NB4 (cell line): ENCODE results near the gene CDC14C.

Experiments used
- DNase-seq: peaks from one replicate; pipeline ENCODE4 v3.0.0; 2010; ENCODE audit warnings: low read depth
- H3K4me3 ChIP-seq: one replicate; pipeline ENCODE4 v1.5.1; 2011; ENCODE audit warnings: mild to moderate bottlenecking, low read depth, low read length, moderate library complexity
- MYC ChIP-seq: IDR thresholded peaks from 2 replicates; pipeline ENCODE4 v1.6.1; 2011; ENCODE audit warnings: low read depth, low read length
- POLR2A ChIP-seq: IDR thresholded peaks from 2 replicates; pipeline ENCODE4 v1.6.1; 2011; ENCODE audit warnings: mild to moderate bottlenecking; ENCODE audit not compliant: insufficient read length; ENCODE audit errors: extremely low read depth
- TF ChIP-seq, protein P1 (sequence below): IDR thresholded peaks from one replicate; pipeline ENCODE4 v1.5.1; 2012; ENCODE audit warnings: low read depth, low read length
- TF ChIP-seq, protein P2 (sequence below): IDR thresholded peaks from 2 replicates; pipeline ENCODE4 v1.6.1; 2011; ENCODE audit warnings: low read depth, low read length

The CDC14C gene

DNA sequence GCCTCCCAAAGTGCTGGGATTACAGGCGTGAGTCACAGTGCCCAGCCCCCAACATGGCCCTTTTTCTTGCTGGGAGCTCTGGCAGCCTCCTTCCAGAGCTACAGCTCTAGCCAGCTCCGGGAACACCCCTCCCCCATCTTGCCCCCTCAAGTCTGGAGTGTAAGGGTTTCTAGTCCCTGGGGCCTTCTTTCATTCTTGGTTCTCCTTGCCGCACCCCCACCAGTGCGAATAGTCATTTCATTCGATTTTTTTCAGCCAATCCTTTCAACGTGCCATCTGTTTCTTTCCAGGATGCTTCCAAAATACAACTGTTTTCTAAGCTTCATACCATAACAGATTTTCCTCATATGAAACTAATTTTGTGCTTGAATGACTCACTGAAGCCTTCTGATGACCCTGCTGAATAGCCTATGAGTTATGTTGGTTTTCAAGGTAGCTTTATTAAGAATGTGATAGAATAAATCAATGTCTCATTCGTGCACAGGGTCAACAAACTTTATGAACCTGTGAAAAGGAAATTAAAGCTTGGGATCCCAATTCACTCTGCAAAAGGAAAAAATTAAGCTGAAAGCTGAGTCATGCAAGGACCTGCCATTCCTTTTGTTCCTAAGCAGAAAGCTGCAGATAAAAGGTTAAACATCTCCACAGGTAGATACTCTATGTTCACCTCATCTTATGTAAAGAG is 38.6 kb downstream of the CDC14C start:
- no peak overlapping the region for H3K4me3 ChIP-seq
- TF ChIP-seq MYC (no peak), POLR2A (no peak)
- TF ChIP-seq, protein P1, sequence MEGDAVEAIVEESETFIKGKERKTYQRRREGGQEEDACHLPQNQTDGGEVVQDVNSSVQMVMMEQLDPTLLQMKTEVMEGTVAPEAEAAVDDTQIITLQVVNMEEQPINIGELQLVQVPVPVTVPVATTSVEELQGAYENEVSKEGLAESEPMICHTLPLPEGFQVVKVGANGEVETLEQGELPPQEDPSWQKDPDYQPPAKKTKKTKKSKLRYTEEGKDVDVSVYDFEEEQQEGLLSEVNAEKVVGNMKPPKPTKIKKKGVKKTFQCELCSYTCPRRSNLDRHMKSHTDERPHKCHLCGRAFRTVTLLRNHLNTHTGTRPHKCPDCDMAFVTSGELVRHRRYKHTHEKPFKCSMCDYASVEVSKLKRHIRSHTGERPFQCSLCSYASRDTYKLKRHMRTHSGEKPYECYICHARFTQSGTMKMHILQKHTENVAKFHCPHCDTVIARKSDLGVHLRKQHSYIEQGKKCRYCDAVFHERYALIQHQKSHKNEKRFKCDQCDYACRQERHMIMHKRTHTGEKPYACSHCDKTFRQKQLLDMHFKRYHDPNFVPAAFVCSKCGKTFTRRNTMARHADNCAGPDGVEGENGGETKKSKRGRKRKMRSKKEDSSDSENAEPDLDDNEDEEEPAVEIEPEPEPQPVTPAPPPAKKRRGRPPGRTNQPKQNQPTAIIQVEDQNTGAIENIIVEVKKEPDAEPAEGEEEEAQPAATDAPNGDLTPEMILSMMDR, result no peak
- TF ChIP-seq, protein P2, sequence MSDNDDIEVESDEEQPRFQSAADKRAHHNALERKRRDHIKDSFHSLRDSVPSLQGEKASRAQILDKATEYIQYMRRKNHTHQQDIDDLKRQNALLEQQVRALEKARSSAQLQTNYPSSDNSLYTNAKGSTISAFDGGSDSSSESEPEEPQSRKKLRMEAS, result no peak
- no peak for DNase-seq

DNA sequence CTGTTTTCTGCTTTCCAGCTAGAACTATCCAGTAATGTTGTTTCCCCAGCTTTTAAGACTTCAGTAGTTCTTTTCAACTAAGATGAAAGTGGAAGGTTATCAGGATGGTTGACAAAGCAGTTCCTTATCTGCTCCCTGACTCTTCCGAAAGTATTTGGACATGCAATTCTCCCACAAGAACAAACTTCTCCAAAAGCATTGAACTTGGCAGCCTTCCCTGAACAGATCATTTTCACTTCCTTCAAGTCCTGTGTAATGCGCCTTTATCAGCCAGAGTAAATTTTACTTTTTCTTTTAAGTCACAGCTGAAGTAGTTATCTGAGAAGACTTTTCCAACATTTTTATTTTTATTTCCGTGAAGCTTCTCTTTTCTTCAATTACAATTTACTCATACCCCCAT is 39.7 kb downstream of the CDC14C start:
- H3K4me3 ChIP-seq, result no peak overlapping the region
- peak; percentile 20 for DNase-seq
- TF ChIP-seq MYC (no peak), POLR2A (no peak)
- TF ChIP-seq, protein P1, result no peak
- TF ChIP-seq, protein P2, result no peak

DNA sequence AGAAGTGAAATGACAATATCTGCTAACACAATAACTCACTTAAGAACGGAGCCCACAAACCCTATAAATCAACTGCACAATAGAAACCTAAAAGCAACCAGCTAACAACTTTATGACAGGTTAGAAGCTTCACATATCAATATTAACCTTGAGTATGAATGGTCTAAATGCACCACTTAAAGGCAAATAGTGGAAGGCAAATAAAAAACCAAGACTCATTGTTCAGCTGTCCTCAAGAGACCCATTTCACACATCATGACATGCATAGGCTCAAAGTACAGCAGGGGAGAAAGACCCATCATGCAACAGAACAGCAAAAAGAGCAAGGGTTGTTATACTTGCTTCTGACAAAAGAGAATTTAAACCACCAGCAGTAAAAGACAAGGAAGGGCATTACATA is 46.8 kb downstream of the CDC14C start:
- no peak for DNase-seq
- no peak overlapping the region for H3K4me3 ChIP-seq
- TF ChIP-seq MYC (no peak), POLR2A (no peak)
- TF ChIP-seq, protein P2, result no peak

DNA sequence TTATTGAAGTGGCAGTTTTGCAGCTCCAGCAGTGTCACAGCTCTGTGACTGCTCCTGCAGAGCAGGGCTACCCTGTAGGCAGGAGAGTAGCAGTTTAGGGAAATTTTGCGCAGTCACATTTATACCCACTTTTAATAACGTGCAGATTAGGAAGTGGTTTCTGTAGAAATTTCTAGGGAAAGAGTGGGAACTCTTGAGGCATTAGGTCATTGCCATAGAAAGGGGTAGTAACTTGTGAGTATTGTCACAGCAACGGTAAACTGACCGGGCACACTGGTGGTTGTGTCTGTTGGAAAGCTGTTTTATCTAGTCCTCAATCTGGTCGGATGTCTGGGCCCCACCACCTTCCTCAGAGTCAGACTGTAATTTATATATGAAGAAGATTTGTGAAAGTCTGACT is 51.9 kb downstream of the CDC14C start:
- no peak for TF ChIP-seq MYC
- TF ChIP-seq, protein P2, result no peak
- no peak for TF ChIP-seq POLR2A
- TF ChIP-seq, protein P1, result no peak
- DNase-seq, result no peak
- no peak overlapping the region for H3K4me3 ChIP-seq

DNA sequence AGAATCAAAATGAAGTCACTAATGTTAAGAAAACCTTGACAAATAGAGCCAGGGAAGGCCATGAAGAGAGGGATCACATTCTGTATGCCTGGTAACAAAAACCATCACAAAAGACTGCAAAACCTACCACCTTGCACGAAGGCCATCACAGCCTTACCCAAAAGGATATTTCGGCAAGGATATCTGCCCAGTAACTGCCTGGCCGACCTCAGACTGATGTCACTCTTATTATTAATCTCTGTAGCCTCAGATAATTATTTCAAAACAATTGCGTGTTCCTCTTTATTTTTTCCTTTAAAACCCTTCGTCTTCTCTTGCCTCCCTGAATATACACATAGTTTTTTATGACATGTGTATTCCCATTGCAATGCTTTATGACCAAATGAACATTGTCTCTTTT is 52.5 kb downstream of the CDC14C start:
- DNase-seq, result no peak
- TF ChIP-seq, protein P1, result no peak
- TF ChIP-seq MYC (no peak), POLR2A (no peak)
- TF ChIP-seq, protein P2, result no peak
- H3K4me3 ChIP-seq, result no peak overlapping the region
